IMR-90 (cell line): ENCODE data around the gene SALL2. TPM values are rescaled to one million over a fixed set of nuclear protein-coding genes. Genes with fewer than 3 reads are reported as not detected.

Experiments used
- ATAC-seq: fragments of 200-7000 bp; cut with Tn5 transposase; 2 replicates; pipeline ENCODE4 v1.9.1; 2020; ENCODE audit warnings: low read depth, mild to moderate bottlenecking, moderate library complexity
- BruUV-seq: library from RNA; stranded (reverse); fragments of 400-500 nt; replicated peaks from 2 replicates; lab custom pipeline; 2021; lab: Mats Ljungman, UMichigan
- CTCF ChIA-PET: fragments of 300-600 bp; formaldehyde crosslinking; extraction: SDS; loops from one replicate; lab custom pipeline; 2021; ENCODE audit warnings: antibody characterized with exemption; lab: Yijun Ruan, JAX
- POLR2A ChIA-PET: fragments of 300-600 bp; sonication (Branson Sonifier 250); formaldehyde crosslinking; loops from one replicate; lab custom pipeline; 2022; ENCODE audit warnings: antibody characterized with exemption; ENCODE audit not compliant: unreplicated experiment; lab: Charles Lee
- DNase-seq: peaks from one replicate; pipeline ENCODE4 v3.0.0; 2013
- H2AFZ ChIP-seq: replicated peaks from 2 replicates; pipeline ENCODE3; 2013; ENCODE audit warnings: low read length, mild to moderate bottlenecking; ENCODE audit not compliant: poor library complexity
- H2AK5ac ChIP-seq: 2 replicates; pipeline ENCODE4 v1.6.1; 2013; ENCODE audit warnings: low read depth, low read length, inconsistent platforms
- H2AK9ac ChIP-seq: replicated peaks from 2 replicates; pipeline ENCODE3; 2013; ENCODE audit warnings: mild to moderate bottlenecking, low read depth, low read length, moderate library complexity; ENCODE audit not compliant: poor library complexity
- H2BK120ac ChIP-seq: 2 replicates; pipeline ENCODE4 v1.6.1; 2013; ENCODE audit warnings: low read depth, low read length, inconsistent platforms
- H2BK15ac ChIP-seq: 3 replicates; pipeline ENCODE4 v1.6.1; 2013; ENCODE audit warnings: low read depth, low read length, inconsistent platforms
- H2BK20ac ChIP-seq: 2 replicates; pipeline ENCODE4 v1.6.1; 2013; ENCODE audit warnings: low read depth, mild to moderate bottlenecking, inconsistent platforms, low read length, moderate library complexity
- H2BK5ac ChIP-seq: 2 replicates; pipeline ENCODE4 v1.6.1; 2013; ENCODE audit warnings: mild to moderate bottlenecking, low read depth, low read length, inconsistent platforms; ENCODE audit not compliant: poor library complexity, severe bottlenecking
- H3K14ac ChIP-seq: replicated peaks from 2 replicates; pipeline ENCODE4 v1.6.1; 2013; ENCODE audit warnings: low read depth, low read length, inconsistent platforms
- H3K18ac ChIP-seq: 2 replicates; pipeline ENCODE4 v1.6.1; 2013; ENCODE audit warnings: low read depth, low read length, control low read depth
- H3K23ac ChIP-seq: 2 replicates; pipeline ENCODE4 v1.6.1; 2013; ENCODE audit warnings: low read depth, low read length, inconsistent platforms
- H3K27ac ChIP-seq: 2 replicates; pipeline ENCODE4 v1.5.1; 2013; ENCODE audit warnings: mild to moderate bottlenecking, control low read depth, low read length; ENCODE audit not compliant: insufficient read depth
- H3K27me3 ChIP-seq: 2 replicates; pipeline ENCODE4 v1.6.1; 2013; ENCODE audit warnings: low read length; ENCODE audit not compliant: control insufficient read depth, insufficient read depth
- H3K36me3 ChIP-seq: 2 replicates; pipeline ENCODE4 v1.6.1; 2013; ENCODE audit warnings: low read length, mixed read lengths; ENCODE audit not compliant: control insufficient read depth, insufficient read depth
- H3K4ac ChIP-seq: 2 replicates; pipeline ENCODE4 v1.6.1; 2013; ENCODE audit warnings: low read depth, low read length, inconsistent platforms
- H3K4me1 ChIP-seq: 2 replicates; pipeline ENCODE4 v1.6.1; 2013; ENCODE audit warnings: low read length, mixed read lengths; ENCODE audit not compliant: control insufficient read depth, insufficient read depth
- H3K4me2 ChIP-seq: 2 replicates; pipeline ENCODE4 v1.6.1; 2013; ENCODE audit warnings: low read depth, mild to moderate bottlenecking, control low read depth, low read length, moderate library complexity
- H3K4me3 ChIP-seq: 2 replicates; pipeline ENCODE4 v1.5.1; 2013; ENCODE audit warnings: low read depth, mild to moderate bottlenecking, control low read depth, low read length, moderate library complexity; ENCODE audit not compliant: insufficient read depth
- H3K56ac ChIP-seq: 2 replicates; pipeline ENCODE4 v1.6.1; 2013; ENCODE audit warnings: low read length, inconsistent platforms; ENCODE audit not compliant: insufficient read depth; ENCODE audit errors: extremely low read depth
- H3K79me1 ChIP-seq, 2 experiments: 2 replicates each; pipeline ENCODE4 v1.6.1; 2013; ENCODE audit warnings: low read length in 2 of 2, inconsistent platforms in 1 of 2, low read depth in 1 of 2
- H3K9ac ChIP-seq: 2 replicates; pipeline ENCODE4 v1.6.1; 2013; ENCODE audit warnings: low read depth, low read length, control low read depth
- H3K9me1 ChIP-seq: 2 replicates; pipeline ENCODE4 v1.6.1; 2013; ENCODE audit warnings: low read length, inconsistent platforms; ENCODE audit not compliant: insufficient read depth
- H3K9me3 ChIP-seq: 2 replicates; pipeline ENCODE4 v1.6.1; 2013; ENCODE audit warnings: low read length; ENCODE audit not compliant: control insufficient read depth, insufficient read depth
- H4K20me1 ChIP-seq: 2 replicates; pipeline ENCODE4 v1.6.1; 2013; ENCODE audit warnings: low read length, inconsistent platforms; ENCODE audit not compliant: insufficient read depth
- H4K5ac ChIP-seq: 2 replicates; pipeline ENCODE4 v1.6.1; 2013; ENCODE audit warnings: mild to moderate bottlenecking, low read depth, low read length, control low read depth
- H4K8ac ChIP-seq, 2 experiments: 2 replicates each; pipeline ENCODE4 v1.6.1; 2013; ENCODE audit warnings: low read depth in 2 of 2, low read length in 2 of 2, control low read depth in 1 of 2, inconsistent platforms in 1 of 2
- H4K91ac ChIP-seq: 2 replicates; pipeline ENCODE4 v1.6.1; 2013; ENCODE audit warnings: low read depth, low read length, inconsistent platforms; ENCODE audit not compliant: insufficient read depth
- BHLHE40 ChIP-seq: fragments of 150-350 bp; IDR thresholded peaks from 2 replicates; pipeline ENCODE4 v1.6.1; 2016; ENCODE audit warnings: mild to moderate bottlenecking, low read depth, low read length
- CEBPB ChIP-seq: IDR thresholded peaks from 2 replicates; pipeline ENCODE4 v1.6.1; 2012; ENCODE audit warnings: low read depth, low read length, improper control_type of control experiment
- CHD1 ChIP-seq: IDR thresholded peaks from 2 replicates; pipeline ENCODE4 v1.6.1; 2012; ENCODE audit warnings: low read depth, low read length, improper control_type of control experiment
- CTCF ChIP-seq: conservative IDR thresholded peaks from 2 replicates; pipeline ENCODE4 v1.5.1; 2012; ENCODE audit warnings: mild to moderate bottlenecking, low read depth, low read length, improper control_type of control experiment
- MAFK ChIP-seq: IDR thresholded peaks from 2 replicates; pipeline ENCODE4 v1.6.1; 2012; ENCODE audit warnings: low read depth, low read length, improper control_type of control experiment
- MXI1 ChIP-seq: IDR thresholded peaks from 2 replicates; pipeline ENCODE4 v1.6.1; 2012; ENCODE audit warnings: low read depth, mild to moderate bottlenecking, low read length, moderate library complexity, borderline replicate concordance
- NFE2L2 ChIP-seq: fragments of 150-350 bp; IDR thresholded peaks from 2 replicates; pipeline ENCODE4 v1.6.1; 2016; ENCODE audit warnings: low read depth, mild to moderate bottlenecking, low read length
- POLR2A ChIP-seq: IDR thresholded peaks from 2 replicates; pipeline ENCODE4 v1.6.1; 2012; ENCODE audit warnings: mild to moderate bottlenecking, low read depth, low read length
- RAD21 ChIP-seq: IDR thresholded peaks from 2 replicates; pipeline ENCODE4 v1.6.1; 2012; ENCODE audit warnings: low read length, improper control_type of control experiment
- RCOR1 ChIP-seq: IDR thresholded peaks from 2 replicates; pipeline ENCODE4 v1.6.1; 2012; ENCODE audit warnings: mild to moderate bottlenecking, low read length, improper control_type of control experiment; ENCODE audit not compliant: insufficient replicate concordance
- RFX5 ChIP-seq: IDR thresholded peaks from 2 replicates; pipeline ENCODE4 v1.8.0; 2012; ENCODE audit warnings: low read depth, mild to moderate bottlenecking, low read length, moderate library complexity
- SMC3 ChIP-seq: fragments of 150-350 bp; IDR thresholded peaks from 2 replicates; pipeline ENCODE4 v1.6.1; 2016; ENCODE audit warnings: low read depth, mild to moderate bottlenecking, antibody characterized with exemption, low read length, moderate library complexity
- WGBS, 2 experiments: methylation state at CpG; one replicate each; pipeline versions ENCODE4 v1.1.5 to v1.1.7; 2013; ENCODE audit warnings: missing lambda C conversion rate in 2 of 2; ENCODE audit not compliant: insufficient read length in 1 of 2; ENCODE audit errors: extremely low coverage in 2 of 2; 5-methylcytosine and 5-hydroxymethylcytosine counted together
- dilution Hi-C: fragments of 300-500 bp; cut with HindIII; formaldehyde crosslinking; loops from one replicate; pipeline ENCODE4 v1.14.3; 2018; ENCODE audit warnings: low sequenced_read_pairs; ENCODE audit not compliant: unreplicated experiment
- in situ Hi-C: fragments of 300-500 bp; cut with MboI; formaldehyde crosslinking; loops from 3 replicates; pipeline ENCODE4 v1.14.3; 2019; ENCODE audit warnings: low sequenced_read_pairs, inconsistent platforms, mixed read lengths
- intact Hi-C: fragments of 100-400 bp; cut with micrococcal nuclease; formaldehyde crosslinking; loops from 2 replicates; pipeline ENCODE4 v1.10.0; 2022
- polyA plus RNA-seq, 3 experiments: library from polyadenylated mRNA; depleted of rRNA; stranded (reverse); fragments of >200 nt; gene quantifications; 2 replicates each; pipeline ENCODE4 v1.2.3, GENCODE V29; 2012; ENCODE audit warnings: low replicate concordance in 1 of 3
- total RNA-seq: library from RNA; depleted of rRNA; stranded (reverse); fragments of >200 nt; gene quantifications from 2 replicates; pipeline ENCODE4 v1.2.3, GENCODE V29; 2012
- TF ChIP-seq, protein P1 (sequence below): fragments of 150-350 bp; IDR thresholded peaks from 2 replicates; pipeline ENCODE4 v1.6.1; 2017; ENCODE audit warnings: mild to moderate bottlenecking, antibody characterized with exemption, low read length, low read depth
- TF ChIP-seq, protein P2 (sequence below): fragments of 150-350 bp; IDR thresholded peaks from 2 replicates; pipeline ENCODE4 v1.6.1; 2016; ENCODE audit warnings: low read depth, mild to moderate bottlenecking, low read length, moderate library complexity, borderline replicate concordance

The SALL2 gene
- total and polyA plus RNA-seq, 2 of the 4 experiments (the other 2 are of a cell fraction), result 2.9 to 10.1 TPM

- Histone ChIP-seq H3K4ac (no peak overlapping the region), H2BK20ac (no peak overlapping the region), H3K23ac (no peak overlapping the region), H3K27me3 (peaks cover 49% of the 10 kb centered on the region), H3K4me1 (no peaks in the 10 kb centered on the region), H2BK5ac (no peak overlapping the region), H2AFZ (no peak overlapping the region), H3K56ac (no peak overlapping the region), H3K36me3 (no peaks in the 10 kb centered on the region), H2BK15ac (no peak overlapping the region), H2BK120ac (no peak overlapping the region), H3K9ac (no peak overlapping the region), H3K79me1 (no peaks in the 10 kb centered on the region), H3K9me1 (no peaks in the 10 kb centered on the region), H2AK5ac (no peak overlapping the region), H4K91ac (no peak overlapping the region), H3K14ac (no peak overlapping the region), H3K18ac (no peak overlapping the region), H3K9me3 (0 out of 2 replicates have a peak, but pooled peaks cover 1% of the 10 kb centered on the region), H3K4me3 (no peak overlapping the region), H3K4me2 (no peak overlapping the region; the same call in 1 of the 2 replicates), H4K20me1 (no peaks in the 10 kb centered on the region), H4K5ac (no peak overlapping the region), H4K8ac (no peak overlapping the region), H3K27ac (no peak overlapping the region), H2AK9ac (no peak overlapping the region)
- ATAC-seq, result no peak
- ChIA-PET CTCF (no interaction called here), POLR2A (interaction anchor here (0.6 kb wide), 2 partner anchors 9 to 1194 kb away, joined by 3 to 11 read pairs; partner anchors contain the start of gene SALL2)
- TF ChIP-seq CHD1, result no peak
- no peak for TF ChIP-seq MXI1
- TF ChIP-seq CEBPB, result no peak
- TF ChIP-seq RFX5, result no peak
- TF ChIP-seq MAFK, result no peak
- TF ChIP-seq, protein P1, sequence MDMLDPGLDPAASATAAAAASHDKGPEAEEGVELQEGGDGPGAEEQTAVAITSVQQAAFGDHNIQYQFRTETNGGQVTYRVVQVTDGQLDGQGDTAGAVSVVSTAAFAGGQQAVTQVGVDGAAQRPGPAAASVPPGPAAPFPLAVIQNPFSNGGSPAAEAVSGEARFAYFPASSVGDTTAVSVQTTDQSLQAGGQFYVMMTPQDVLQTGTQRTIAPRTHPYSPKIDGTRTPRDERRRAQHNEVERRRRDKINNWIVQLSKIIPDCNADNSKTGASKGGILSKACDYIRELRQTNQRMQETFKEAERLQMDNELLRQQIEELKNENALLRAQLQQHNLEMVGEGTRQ, result no peak
- TF ChIP-seq SMC3, result no peak
- TF ChIP-seq CTCF, result no peak
- TF ChIP-seq BHLHE40, result no peak
- no peak for TF ChIP-seq RAD21
- no peak for TF ChIP-seq NFE2L2
- no peak for TF ChIP-seq POLR2A
- TF ChIP-seq, protein P2, sequence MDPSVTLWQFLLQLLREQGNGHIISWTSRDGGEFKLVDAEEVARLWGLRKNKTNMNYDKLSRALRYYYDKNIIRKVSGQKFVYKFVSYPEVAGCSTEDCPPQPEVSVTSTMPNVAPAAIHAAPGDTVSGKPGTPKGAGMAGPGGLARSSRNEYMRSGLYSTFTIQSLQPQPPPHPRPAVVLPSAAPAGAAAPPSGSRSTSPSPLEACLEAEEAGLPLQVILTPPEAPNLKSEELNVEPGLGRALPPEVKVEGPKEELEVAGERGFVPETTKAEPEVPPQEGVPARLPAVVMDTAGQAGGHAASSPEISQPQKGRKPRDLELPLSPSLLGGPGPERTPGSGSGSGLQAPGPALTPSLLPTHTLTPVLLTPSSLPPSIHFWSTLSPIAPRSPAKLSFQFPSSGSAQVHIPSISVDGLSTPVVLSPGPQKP, result no peak
- no peak for TF ChIP-seq RCOR1
- intact Hi-C loops (no loop called here), dilution Hi-C loops (no loop called here), in situ Hi-C loops (no loop called here)
- BruUV-seq, result no TSS peak
- DNase-seq, result no peak
- WGBS, 2 experiments, result no CpG with 5 or more reads among the region's 6 CpGs
Measured at GRCh38 chr14:21535545-21536417, 9.6 kb upstream of the SALL2 start.
